ENCODE measurements around the gene CABP7.

The CABP7 gene

DNA sequence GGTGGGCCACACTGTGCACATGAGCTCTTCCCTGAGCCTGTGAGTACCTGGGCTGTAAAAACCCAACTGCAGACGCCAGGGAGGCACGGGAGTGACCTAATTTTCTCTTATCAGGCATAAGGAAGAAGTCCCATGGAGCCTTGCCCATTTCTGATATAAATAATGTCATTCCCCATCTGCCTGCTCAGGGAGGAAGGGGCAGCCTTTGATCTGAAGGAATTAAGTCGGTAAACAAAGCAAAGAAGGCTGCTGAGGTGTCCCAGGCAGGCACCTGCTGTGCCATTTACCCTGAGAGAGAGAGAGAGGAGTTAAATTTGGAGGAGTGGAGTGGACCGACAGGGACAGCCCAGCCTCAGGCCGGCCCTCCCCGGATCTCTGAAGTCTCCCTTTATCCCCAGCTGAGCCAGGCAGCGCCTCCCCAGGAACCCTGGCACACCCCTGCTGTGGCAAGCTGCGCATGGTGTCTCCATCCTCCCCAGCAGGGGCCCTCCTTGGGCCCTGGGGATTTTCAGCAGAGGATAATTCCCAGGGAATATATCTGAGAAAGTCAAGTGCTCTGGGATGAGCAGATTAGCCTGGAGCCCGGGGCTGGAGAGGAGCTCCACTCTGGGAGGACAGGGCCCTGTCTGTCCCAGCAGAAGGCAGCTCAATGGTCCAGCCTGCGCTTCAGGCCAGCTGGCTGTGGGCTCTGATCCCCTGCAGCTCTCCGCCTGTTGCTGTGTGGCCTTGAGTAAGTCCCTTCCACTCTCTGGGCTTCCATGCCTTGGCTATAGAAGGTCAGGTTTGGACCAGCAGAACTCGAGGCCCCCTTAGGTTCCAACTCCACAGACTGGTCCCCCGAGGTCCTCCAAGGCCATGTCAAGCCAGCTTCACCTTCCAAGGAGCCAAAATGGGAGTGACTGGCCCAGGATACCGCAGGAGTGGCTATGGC, 17.5 kb upstream of the CABP7 start:
- DNase-seq, result no peak

- peak in 2 of 3 donors; percentile 36 to 50 for DNase-seq
These were observed 16.8 kb upstream of the CABP7 start for GRCh38 chr22:29702931-29703501.

GRCh38 chr22:29703569-29704195, 16.1 kb upstream of the CABP7 start:
- no peak for DNase-seq

GRCh38 chr22:29704528-29705285, 15.1 kb upstream of the CABP7 start:
- DNase-seq, result no peak

DNA sequence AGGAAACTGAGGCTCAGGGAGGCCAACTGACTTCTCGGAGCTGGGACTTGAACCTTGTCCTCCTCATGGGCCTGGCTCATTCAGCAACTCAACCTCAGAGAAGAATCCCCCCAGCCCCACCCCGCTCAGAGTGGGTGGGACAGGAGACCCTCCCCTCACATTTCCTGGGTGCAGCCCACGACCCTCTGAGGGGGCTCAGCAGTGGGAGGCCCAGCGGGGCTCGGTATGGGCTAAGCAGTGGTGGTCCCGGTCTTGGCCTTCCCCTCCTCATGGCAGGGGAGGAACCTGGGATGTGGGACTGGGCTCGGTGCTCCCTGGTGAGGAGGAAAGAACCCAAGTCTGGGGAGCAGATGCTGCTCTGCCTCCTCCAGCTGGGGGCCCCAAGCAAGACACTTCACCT, 14.2 kb upstream of the CABP7 start:
- no peak for DNase-seq

DNA sequence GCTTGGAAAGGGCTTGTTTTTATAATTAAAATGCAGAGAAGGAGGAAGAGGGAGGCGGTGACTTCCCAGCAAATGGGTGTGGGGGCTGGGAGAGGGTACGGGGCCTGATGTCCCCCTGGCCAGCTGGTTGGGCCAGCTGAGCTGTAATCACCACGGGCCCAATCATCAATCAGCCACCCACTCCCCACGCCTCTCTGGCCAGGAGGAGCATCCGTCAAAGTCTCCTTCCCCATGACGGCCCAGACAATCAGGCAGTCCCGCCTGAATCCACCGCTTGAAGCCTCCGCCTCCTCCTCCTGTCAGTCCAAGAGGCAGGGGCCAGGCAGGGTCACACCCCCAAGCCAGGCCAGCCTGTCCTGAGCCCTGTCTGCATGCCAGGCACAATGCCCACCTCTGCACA, 13.3 kb upstream of the CABP7 start:
- no peak for DNase-seq

- DNase-seq, result no peak
These were observed 12.8 kb upstream of the CABP7 start for GRCh38 chr22:29707010-29707409.

DNA sequence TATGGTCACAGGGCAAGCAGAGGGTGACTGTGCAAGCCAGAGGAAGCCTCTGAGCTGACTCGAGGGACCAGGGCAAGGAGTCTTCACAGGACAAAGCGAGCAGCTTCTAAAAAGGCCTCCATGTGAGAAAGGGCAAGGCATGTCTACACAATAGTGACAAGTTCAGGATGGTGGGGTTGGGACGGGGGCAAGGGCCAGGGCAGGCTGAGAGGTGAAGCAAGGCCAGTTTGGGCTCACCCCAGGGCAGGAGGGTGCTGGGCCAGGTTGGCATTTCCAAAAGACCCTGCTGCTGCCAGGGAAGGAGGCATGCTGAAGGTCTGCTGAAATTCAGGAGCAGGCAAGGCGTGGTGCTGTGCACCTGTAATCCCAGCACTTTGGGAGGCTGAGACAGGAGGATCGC, 12.3 kb upstream of the CABP7 start:
- DNase-seq, result no peak

GRCh38 chr22:29710193-29710592, 9.6 kb upstream of the CABP7 start:
- DNase-seq, result no peak

- no peak for DNase-seq
These were observed 8.7 kb upstream of the CABP7 start for GRCh38 chr22:29710922-29711593.

GRCh38 chr22:29712119-29712518, 7.7 kb upstream of the CABP7 start:
- no peak for DNase-seq

DNA sequence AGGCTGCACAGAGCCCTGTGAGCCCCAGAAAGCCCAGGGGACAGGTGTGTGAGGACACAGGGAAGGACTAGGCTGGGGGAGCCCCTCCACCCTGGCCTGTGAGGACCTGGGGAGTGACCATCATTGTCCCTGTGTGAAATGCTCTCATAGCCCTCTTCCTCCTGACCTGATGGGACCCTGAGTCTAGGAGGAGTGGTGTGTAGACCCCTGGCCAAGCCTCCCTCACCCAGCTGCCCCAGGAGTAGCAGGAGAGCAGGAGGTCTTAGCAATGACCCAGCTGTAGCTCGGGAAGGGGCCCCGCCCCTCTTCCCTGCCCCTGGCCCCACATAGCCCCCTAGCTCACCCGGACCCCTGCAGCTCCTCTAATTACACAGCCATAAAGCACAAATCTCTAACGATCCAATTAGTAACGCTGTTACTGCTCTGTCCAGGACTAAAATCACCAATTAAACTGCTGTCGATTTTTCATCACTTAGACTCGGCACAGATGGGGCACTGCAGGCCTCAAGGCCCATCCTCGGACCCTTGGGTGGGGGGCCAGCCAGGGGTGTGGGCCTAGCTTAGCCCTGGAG, 6.6 kb upstream of the CABP7 start:
- DNase-seq, result no peak

DNA sequence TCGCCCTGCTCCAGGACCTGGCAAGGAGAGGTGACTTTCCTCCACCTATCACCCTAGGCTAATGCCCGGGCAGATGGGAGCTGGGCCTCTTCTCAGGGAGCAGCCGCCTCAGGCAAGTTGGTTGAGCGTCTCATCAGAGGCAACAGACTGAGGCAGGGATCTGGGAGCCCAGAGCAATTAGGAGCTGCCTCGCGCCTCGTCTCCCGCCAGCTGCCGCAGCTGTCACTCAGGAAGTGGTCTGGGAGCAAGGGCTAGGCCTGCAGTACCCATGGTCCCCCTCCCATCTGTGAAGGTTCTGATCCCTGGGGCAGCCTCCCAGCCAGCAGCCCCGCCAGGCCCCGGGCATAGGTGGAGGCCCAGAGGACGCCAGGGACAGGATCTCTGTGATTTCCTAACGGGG, 4.6 kb upstream of the CABP7 start:
- DNase-seq, result no peak

GRCh38 chr22:29715705-29716104, 4.1 kb upstream of the CABP7 start:
- DNase-seq, result no peak

DNA sequence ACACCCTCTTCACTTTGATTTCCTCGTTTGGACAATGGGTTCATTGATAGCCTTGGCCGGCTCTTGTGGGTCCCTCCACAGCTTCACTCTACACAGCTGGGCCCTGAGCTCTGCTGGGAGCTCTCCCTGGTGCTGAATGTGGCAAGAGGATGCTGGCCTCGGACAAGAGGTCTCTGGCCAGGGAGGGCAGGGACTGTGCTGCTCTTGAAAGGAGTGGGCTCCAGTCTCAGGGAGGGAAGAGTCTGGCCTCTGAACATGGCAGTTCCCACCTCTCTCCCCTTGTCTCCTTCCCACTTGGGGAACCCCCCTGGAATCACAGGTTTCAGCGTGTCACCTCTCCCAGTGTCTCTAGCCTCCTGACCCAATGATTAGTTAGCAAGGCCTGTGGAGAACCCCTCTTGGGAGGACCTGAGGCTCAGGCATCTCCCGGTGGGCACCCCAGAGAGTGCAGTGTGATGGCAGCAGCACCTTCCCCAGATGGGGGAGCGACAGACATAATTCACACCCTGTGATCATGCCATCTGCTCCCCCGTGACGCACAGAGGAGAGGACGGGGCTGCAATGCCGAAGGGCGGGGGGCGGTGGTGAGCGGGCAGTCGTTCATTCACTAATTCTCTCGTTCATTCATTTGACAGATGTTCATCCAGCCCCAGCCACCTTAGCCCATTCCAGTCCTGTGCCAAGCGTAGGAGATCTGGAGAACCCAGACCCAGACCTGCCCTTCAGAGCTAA, 2.8 kb upstream of the CABP7 start:
- DNase-seq, result peak; percentile 47 to 76 (median 69)

GRCh38 chr22:29717789-29718188, 2.0 kb upstream of the CABP7 start:
- no peak for DNase-seq

DNA sequence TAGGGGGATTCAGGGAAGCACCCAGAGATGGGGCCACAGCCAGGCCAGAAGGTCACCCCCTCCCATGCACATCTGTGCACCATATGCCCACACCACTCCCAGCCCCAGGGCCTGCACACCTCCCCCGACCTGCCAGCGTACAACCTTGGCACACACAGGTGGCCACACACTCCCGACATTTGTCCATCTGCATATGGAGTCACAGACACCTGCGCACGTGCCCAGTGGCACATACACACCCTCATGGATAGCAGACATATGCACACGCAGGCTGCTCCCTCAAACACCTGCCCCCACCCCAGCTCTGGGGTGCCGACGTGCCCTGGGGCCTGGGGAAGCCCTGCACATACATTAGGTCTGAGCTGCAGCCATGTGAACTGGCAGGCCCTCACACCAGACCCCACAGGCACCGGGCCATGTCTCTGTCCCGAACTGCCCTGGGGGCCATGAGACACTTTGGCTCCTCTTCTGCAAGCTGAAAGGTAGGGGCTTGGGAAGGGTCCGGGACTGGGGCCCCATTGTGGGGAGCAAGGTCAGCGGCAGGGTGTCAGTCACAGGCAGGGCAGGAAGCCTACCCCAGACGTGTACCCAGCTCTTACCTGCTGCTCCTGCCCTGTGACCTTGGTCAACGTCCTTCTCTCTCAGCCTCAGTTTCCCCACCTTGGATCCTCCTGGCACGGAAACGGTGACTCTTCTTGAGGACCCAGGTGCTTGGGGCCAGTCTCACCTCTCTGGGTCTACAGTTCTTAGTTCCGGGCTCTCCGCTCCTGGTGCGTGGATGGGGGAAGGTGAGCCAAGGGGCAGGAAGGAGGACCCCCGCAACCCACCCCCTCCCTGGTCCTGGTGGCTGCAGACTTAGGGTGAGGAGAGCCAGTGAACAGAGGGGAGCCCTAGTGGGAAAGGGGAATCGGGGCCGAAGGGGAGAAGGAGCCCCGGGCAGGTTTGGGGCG, 579 bp upstream of the CABP7 start:
- DNase-seq, result no peak

DNA sequence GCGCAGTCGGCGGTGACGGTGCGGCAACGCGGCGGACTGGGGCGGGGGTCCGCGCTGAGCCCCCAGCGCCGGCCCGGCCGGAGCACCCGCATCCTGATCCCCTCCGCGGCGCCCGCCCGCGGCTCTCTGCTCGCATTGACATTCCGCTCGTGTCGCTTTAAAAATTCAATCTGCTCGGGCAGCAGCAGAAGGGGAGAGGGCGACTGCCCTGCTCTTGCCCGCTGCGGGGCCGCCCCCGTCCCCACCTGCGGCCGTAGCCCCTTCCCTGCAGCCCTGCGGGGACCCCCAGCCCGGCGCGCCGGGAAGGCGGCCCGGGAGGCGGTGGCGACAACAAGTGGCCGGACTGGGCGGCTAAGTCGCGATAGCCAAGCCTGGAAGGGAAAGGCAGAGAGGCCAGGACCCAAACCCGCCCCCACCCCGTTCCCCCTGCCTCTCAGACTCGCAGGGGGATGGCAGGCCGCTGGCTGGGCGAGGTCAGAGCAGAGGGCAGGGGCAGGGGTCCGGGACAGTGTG, 1.1 kb downstream of the CABP7 start:
- DNase-seq, result no peak

DNA sequence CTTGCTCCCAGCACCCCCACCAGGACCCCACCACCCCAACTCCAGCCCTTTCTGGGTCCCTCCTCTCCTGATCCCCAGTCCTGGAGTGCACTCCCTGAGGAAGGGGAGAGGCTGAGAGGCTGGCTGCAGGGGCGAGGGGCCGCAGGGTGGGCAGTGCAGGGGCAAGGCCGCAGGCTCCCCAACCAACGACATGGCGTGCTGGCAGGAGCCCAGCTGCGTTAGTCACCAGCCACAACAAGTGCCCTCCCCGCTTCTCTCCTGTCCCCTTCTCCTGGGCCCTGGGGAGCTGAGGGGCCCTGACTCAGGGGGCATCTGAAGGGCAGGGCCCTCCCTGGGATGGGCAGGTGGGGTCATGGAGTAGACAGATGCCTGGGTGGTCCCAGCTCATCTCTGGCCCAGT, 2.3 kb downstream of the CABP7 start:
- DNase-seq, result no peak

DNA sequence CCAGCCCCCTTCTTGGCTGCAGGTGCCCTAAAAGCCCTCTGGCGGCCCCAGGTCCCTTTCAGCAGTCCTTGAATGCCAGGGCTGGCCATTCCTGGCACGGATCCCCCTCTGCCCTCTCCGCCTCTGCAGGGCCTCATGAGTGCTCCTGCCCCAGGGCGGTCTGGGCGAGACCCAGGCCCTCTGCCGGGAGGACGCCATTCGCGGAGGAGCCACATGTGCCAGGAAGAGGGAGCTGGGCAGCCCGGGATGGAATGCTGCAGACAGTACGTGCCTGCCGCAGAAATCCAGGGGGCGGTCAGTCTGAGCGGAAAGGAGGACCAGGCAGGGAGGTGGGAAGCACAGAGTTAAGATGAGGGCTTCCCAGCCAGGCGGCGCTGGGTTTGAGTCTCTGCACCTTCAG, 2.8 kb downstream of the CABP7 start:
- no peak for DNase-seq

Data from suppressor macrophage treated with lipopolysaccharide for 1 hour (primary cell).